Measurements from ENCODE around the gene KMT2A. TPM values are rescaled to one million over a fixed set of nuclear protein-coding genes. Genes with fewer than 3 reads are reported as not detected.

The KMT2A gene
- total RNA-seq, 2 donors from 2014 or later: 76.9 to 78.8 TPM

- WGBS, 2 experiments (ENCODE audit: insufficient coverage in 1 of 2, insufficient read length in 1 of 2): 0 to 6% methylated on average over 1 to 14 of the region's 14 CpGs
- H3K4me3 ChIP-seq (ENCODE audit: low read length): peak overlapping the region; percentile 89
- Mint-ChIP-seq H3K27ac (peak overlapping the region; percentile 96), H3K9me3 (no peaks in the 10 kb centered on the region), H3K4me3 (peak overlapping the region; percentile 93), H3K4me1 (peaks cover 53% of the 10 kb centered on the region), H3K36me3 (ENCODE audit: low read depth) (peaks cover 19% of the 10 kb centered on the region), H3K27me3 (ENCODE audit: insufficient read depth) (peaks cover 12% of the 10 kb centered on the region)
- H3K36me3 ChIP-seq (ENCODE audit: control insufficient read depth, insufficient read depth, low read length): peaks cover 18% of the 10 kb centered on the region
- H3K4me1 ChIP-seq (ENCODE audit: control insufficient read depth, insufficient read depth, low read length): peaks cover 10% of the 10 kb centered on the region
- TF ChIP-seq CTCF (conservative IDR thresholded peaks at IDR 0.05): no peak
- peak overlapping the region; percentile 70 for H3K9ac ChIP-seq (ENCODE audit: extremely low read depth, low read length, poor library complexity, severe bottlenecking)
- peak overlapping the region; percentile 87 for H3K27ac ChIP-seq (ENCODE audit: low read depth, low read length)
- no peaks in the 10 kb centered on the region for H3K9me3 ChIP-seq (ENCODE audit: control insufficient read depth, low read length)
- peak; percentile 81 for DNase-seq
- H3K27me3 ChIP-seq (ENCODE audit: control insufficient read depth, insufficient read depth, low read length, poor library complexity, severe bottlenecking): peaks cover 6% of the 10 kb centered on the region
Measured at GRCh38 chr11:118438314-118438931, 2.1 kb downstream of the KMT2A start.

GRCh38 chr11:118439646-118440045, 3.4 kb downstream of the KMT2A start:
- no peak for TF ChIP-seq CTCF (conservative IDR thresholded peaks at IDR 0.05)
- Histone ChIP-seq H3K4me1 (ENCODE audit: control insufficient read depth, insufficient read depth, low read length) (peaks cover 10% of the 10 kb centered on the region), H3K9ac (ENCODE audit: extremely low read depth, low read length, poor library complexity, severe bottlenecking) (no peak overlapping the region), H3K27me3 (ENCODE audit: control insufficient read depth, insufficient read depth, low read length, poor library complexity, severe bottlenecking) (no peaks in the 10 kb centered on the region), H3K9me3 (ENCODE audit: control insufficient read depth, low read length) (no peaks in the 10 kb centered on the region), H3K27ac (ENCODE audit: low read depth, low read length) (no peak overlapping the region), H3K36me3 (ENCODE audit: control insufficient read depth, insufficient read depth, low read length) (peaks cover 18% of the 10 kb centered on the region), H3K4me3 (ENCODE audit: low read length) (peak overlapping the region; percentile 89)
- no peaks in the 10 kb centered on the region for H3K9me3 Mint-ChIP-seq
- H3K27me3 Mint-ChIP-seq (ENCODE audit: insufficient read depth): peaks cover under 1% of the 10 kb centered on the region
- H3K27ac Mint-ChIP-seq: no peak overlapping the region
- peaks cover 60% of the 10 kb centered on the region for H3K4me1 Mint-ChIP-seq
- H3K36me3 Mint-ChIP-seq (ENCODE audit: low read depth): peaks cover 19% of the 10 kb centered on the region
- no peak overlapping the region for H3K4me3 Mint-ChIP-seq
- no peak for DNase-seq

GRCh38 chr11:118441770-118442275, 5.5 kb downstream of the KMT2A start:
- 77 to 83% methylated on average over 2 to 3 of the region's 3 CpGs for whole genome bisulfite sequencing, 2 experiments (ENCODE audit: insufficient coverage in 1 of 2, insufficient read length in 1 of 2)
- no peak for TF ChIP-seq CTCF (conservative IDR thresholded peaks at IDR 0.05)
- H3K36me3 ChIP-seq (ENCODE audit: control insufficient read depth, insufficient read depth, low read length): peaks cover 35% of the 10 kb centered on the region
- peaks cover 23% of the 10 kb centered on the region for H3K36me3 Mint-ChIP-seq (ENCODE audit: low read depth)
- H3K4me1 Mint-ChIP-seq: peaks cover 60% of the 10 kb centered on the region
- H3K4me1 ChIP-seq (ENCODE audit: control insufficient read depth, insufficient read depth, low read length): peaks cover 10% of the 10 kb centered on the region
- H3K9ac ChIP-seq (ENCODE audit: extremely low read depth, low read length, poor library complexity, severe bottlenecking): no peak overlapping the region
- no peak overlapping the region for H3K4me3 Mint-ChIP-seq
- H3K27ac ChIP-seq (ENCODE audit: low read depth, low read length): no peak overlapping the region
- no peaks in the 10 kb centered on the region for H3K27me3 ChIP-seq (ENCODE audit: control insufficient read depth, insufficient read depth, low read length, poor library complexity, severe bottlenecking)
- H3K9me3 Mint-ChIP-seq: no peaks in the 10 kb centered on the region
- no peaks in the 10 kb centered on the region for H3K27me3 Mint-ChIP-seq (ENCODE audit: insufficient read depth)
- H3K4me3 ChIP-seq (ENCODE audit: low read length): peak overlapping the region; percentile 36
- no peak overlapping the region for H3K27ac Mint-ChIP-seq
- no peaks in the 10 kb centered on the region for H3K9me3 ChIP-seq (ENCODE audit: control insufficient read depth, low read length)
- DNase-seq: no peak
